GM12878 (cell line): Measurements from ENCODE around the gene CHMP1A. TPM values are rescaled to one million over a fixed set of nuclear protein-coding genes. Genes with fewer than 3 reads are reported as not detected.

Experiments
- ATAC-seq: fragments of 200-7000 bp; cut with Tn5 transposase; 3 replicates; pipeline ENCODE4 v1.9.1; 2020; ENCODE audit warnings: mild to moderate bottlenecking, moderate library complexity
- BruUV-seq: library from RNA; stranded (reverse); fragments of 400-500 nt; replicated peaks from 2 replicates; lab custom pipeline; 2021; lab: Mats Ljungman, UMichigan
- CTCF ChIA-PET: fragments of 300-600 bp; sonication (Branson Sonifier 250); formaldehyde crosslinking; extraction: SDS; loops from one replicate; lab custom pipeline; 2021; ENCODE audit warnings: inconsistent platforms; lab: Yijun Ruan, JAX
- POLR2A ChIA-PET: fragments of 350-600 bp; formaldehyde crosslinking; extraction: SDS; loops from one replicate; lab custom pipeline; 2021; ENCODE audit warnings: inconsistent platforms; lab: Charles Lee
- RAD21 ChIA-PET: fragments of 300-600 bp; sonication (Branson Sonifier 250); formaldehyde crosslinking; loops from one replicate; lab custom pipeline; 2023; ENCODE audit warnings: antibody characterized with exemption; ENCODE audit not compliant: unreplicated experiment; lab: Charles Lee
- SMC1A ChIA-PET: fragments of 300-600 bp; sonication (Branson Sonifier 250); formaldehyde crosslinking; loops from one replicate; lab custom pipeline; 2023; ENCODE audit not compliant: unreplicated experiment, uncharacterized antibody; lab: Charles Lee
- DNase-seq: peaks from one replicate; pipeline ENCODE4 v3.0.0-alpha.2; 2011; ENCODE audit warnings: low read depth, low spot score
- FAIRE-seq: peaks from 3 replicates; lab custom pipeline; 2011; peaks lifted over from hg19 to GRCh38; lab: Jason Lieb, UNC
- H2AFZ ChIP-seq: 2 replicates; pipeline ENCODE4 v1.6.0; 2011; ENCODE audit warnings: low read depth, low read length, control low read depth; ENCODE audit not compliant: control insufficient read depth
- H3K27ac ChIP-seq: 2 replicates; pipeline ENCODE4 v1.5.1; 2011; ENCODE audit warnings: control low read depth; ENCODE audit not compliant: control insufficient read depth, insufficient read depth
- H3K27me3 ChIP-seq, 2 experiments: replicated peaks in 1 of 2; 2 replicates each; pipeline versions ENCODE4 v1.6.0 to v1.6.1; 2011; ENCODE audit warnings: low read length in 1 of 2; ENCODE audit not compliant: control insufficient read depth in 2 of 2, insufficient read depth in 2 of 2
- H3K36me3 ChIP-seq, 2 experiments: 2 replicates each; pipeline ENCODE4 v1.5.1; 2011; ENCODE audit warnings: low read length in 1 of 2; ENCODE audit not compliant: control insufficient read depth in 2 of 2, insufficient read depth in 2 of 2
- H3K4me1 ChIP-seq: 2 replicates; pipeline ENCODE4 v1.6.1; 2011; ENCODE audit warnings: mild to moderate bottlenecking, low read length, moderate library complexity, mixed read lengths; ENCODE audit not compliant: control insufficient read depth, insufficient read depth
- H3K4me2 ChIP-seq: 2 replicates; pipeline ENCODE4 v1.6.0; 2011; ENCODE audit warnings: control low read depth; ENCODE audit not compliant: control insufficient read depth, insufficient read depth
- H3K4me3 ChIP-seq: fragments of 200-600 bp; sonication (generic); 2 replicates; pipeline ENCODE4 v1.5.1; 2016
- H3K79me2 ChIP-seq: 2 replicates; pipeline ENCODE4 v1.6.0; 2011; ENCODE audit warnings: low read length; ENCODE audit not compliant: control insufficient read depth, insufficient read depth
- H3K9ac ChIP-seq: 2 replicates; pipeline ENCODE4 v1.8.0; 2011; ENCODE audit warnings: low read length, control low read depth, mixed read lengths; ENCODE audit not compliant: control insufficient read depth, insufficient read depth
- H3K9me3 ChIP-seq: replicated peaks from 3 replicates; pipeline ENCODE4 v1.5.1; 2011; ENCODE audit warnings: mild to moderate bottlenecking, low read length; ENCODE audit not compliant: control insufficient read depth, insufficient read depth
- H4K20me1 ChIP-seq: 2 replicates; pipeline ENCODE4 v1.6.0; 2011; ENCODE audit not compliant: control insufficient read depth, insufficient read depth
- CHD4 ChIP-seq: fragments of 200-600 bp; sonication (generic); IDR thresholded peaks from 2 replicates; pipeline ENCODE4 v1.6.1; 2016; ENCODE audit warnings: mild to moderate bottlenecking
- DPF2 ChIP-seq: fragments of 450-650 bp; IDR thresholded peaks from 2 replicates; pipeline ENCODE4 v1.6.1; 2017; ENCODE audit warnings: mild to moderate bottlenecking
- FOXK2 ChIP-seq: fragments of 450-650 bp; IDR thresholded peaks from 2 replicates; pipeline ENCODE4 v1.6.1; 2017; ENCODE audit warnings: mild to moderate bottlenecking, moderate library complexity
- NFYA ChIP-seq: IDR thresholded peaks from 2 replicates; pipeline ENCODE4 v1.6.1; 2011; ENCODE audit warnings: low read depth, mild to moderate bottlenecking, low read length, improper control_type of control experiment, borderline replicate concordance
- PAX8 ChIP-seq: fragments of 450-650 bp; IDR thresholded peaks from 2 replicates; pipeline ENCODE4 v1.6.1; 2017; ENCODE audit warnings: mild to moderate bottlenecking, moderate library complexity
- TCF7 ChIP-seq: IDR thresholded peaks from 2 replicates; pipeline ENCODE4 v1.6.1; 2014; ENCODE audit warnings: antibody characterized with exemption, borderline replicate concordance
- WGBS: methylation state at CpG from one replicate; pipeline ENCODE4 v1.1.6; 2016; ENCODE audit warnings: low lambda C conversion rate; ENCODE audit not compliant: insufficient replicate concordance, insufficient coverage; ENCODE audit errors: missing lambda C conversion rate; 5-methylcytosine and 5-hydroxymethylcytosine counted together
- in situ Hi-C: fragments of 300-500 bp; cut with MboI; formaldehyde crosslinking; loops from 9 replicates; pipeline ENCODE4 v1.14.3; 2018; ENCODE audit warnings: mixed read lengths
- intact Hi-C: fragments of 100-400 bp; cut with micrococcal nuclease; formaldehyde crosslinking; loops from one replicate; pipeline ENCODE4 v1.14.2; 2022; ENCODE audit not compliant: unreplicated experiment
- polyA plus RNA-seq, 11 experiments: library from polyadenylated mRNA; depleted of rRNA in 4 of 11; unstranded in 6 of 11; stranded (reverse) in 5 of 11; fragments of >200 nt; fragmentation: Nextera tagmentation in 4 of 11; fragmentation: Illumina TruSeq in 1 of 11; extraction: Ambion mirVana in 4 of 11; extraction: Trizol in 1 of 11; gene quantifications; 1 replicate in 1 of 11; 2 replicates in 10 of 11; pipeline versions ENCODE4 v1.2.1 to v1.2.3, GENCODE V29; 2011 to 2016; ENCODE audit warnings: inconsistent platforms in 2 of 11, missing spikeins in 2 of 11, low read depth in 1 of 11
- total RNA-seq, 4 experiments: library from RNA; depleted of rRNA in 3 of 4; stranded (reverse); fragments of >200 nt in 3 of 4; fragmentation: Illumina TruSeq in 1 of 4; extraction: Trizol in 1 of 4; gene quantifications; 2 replicates each; pipeline versions ENCODE4 v1.2.1 to v1.2.3, GENCODE V29; 2013 to 2021
- TF ChIP-seq, protein P1 (sequence below): fragments of 150-350 bp; IDR thresholded peaks from 2 replicates; pipeline ENCODE4 v1.6.1; 2014; ENCODE audit warnings: mild to moderate bottlenecking, low read depth, low read length
- TF ChIP-seq, protein P2 (sequence below): IDR thresholded peaks from 2 replicates; pipeline ENCODE4 v1.6.1; 2012; ENCODE audit warnings: mild to moderate bottlenecking, low read depth, low read length

The CHMP1A gene
- total and polyA plus RNA-seq, 10 of the 15 experiments (the other 5 are each of a cell fraction or from before 2014, with no cell fraction given): 1.0 to 86.7 (median 54.7) TPM

DNA sequence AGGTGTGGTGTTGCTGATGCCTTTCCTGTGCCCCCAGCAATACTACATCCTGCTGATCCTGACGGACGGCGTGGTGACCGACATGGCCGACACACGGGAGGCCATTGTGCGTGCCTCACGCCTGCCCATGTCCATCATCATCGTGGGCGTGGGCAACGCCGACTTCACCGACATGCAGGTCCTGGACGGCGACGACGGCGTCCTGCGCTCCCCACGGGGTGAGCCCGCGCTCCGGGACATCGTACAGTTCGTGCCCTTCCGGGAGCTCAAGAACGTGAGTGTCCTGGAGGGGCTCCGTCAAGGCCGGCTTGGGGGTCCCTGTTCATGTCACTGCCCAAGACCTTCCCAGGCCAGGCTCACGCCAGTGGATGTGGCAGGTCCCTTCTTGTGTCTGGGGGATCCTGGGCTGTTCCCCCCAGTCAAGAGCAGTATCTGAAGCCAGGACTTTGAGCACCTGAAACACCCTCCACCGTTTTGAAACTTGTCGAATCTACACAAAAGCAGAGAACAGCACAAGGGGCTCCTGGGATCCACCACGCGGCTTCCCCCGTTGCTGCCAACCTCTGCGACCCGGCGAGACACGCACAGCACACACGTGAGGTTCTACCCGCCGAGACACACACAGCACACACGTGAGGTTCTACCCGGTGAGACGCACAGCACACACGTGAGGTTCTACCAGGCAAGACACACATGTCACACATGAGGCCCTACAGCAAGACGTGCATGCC lies 62.0 kb downstream of the CHMP1A start:
- H3K4me3 ChIP-seq: no peak overlapping the region
- ChIA-PET CTCF (interaction anchor here (0.6 kb wide), 1 partner anchor 15 kb away, joined by 3 read pairs; no protein-coding TSS in a partner anchor), RAD21 (no interaction called here)
- no peaks in the 10 kb centered on the region for H3K9me3 ChIP-seq
- H4K20me1 ChIP-seq: no peaks in the 10 kb centered on the region
- no peak overlapping the region for H3K4me2 ChIP-seq
- ATAC-seq (no peak), DNase-seq (no peak), FAIRE-seq (no peak)
- H3K4me1 ChIP-seq: no peaks in the 10 kb centered on the region
- 77% methylated on average over 47 of the region's 47 CpGs for WGBS
- H2AFZ ChIP-seq: no peak overlapping the region
- TF ChIP-seq, protein P1, sequence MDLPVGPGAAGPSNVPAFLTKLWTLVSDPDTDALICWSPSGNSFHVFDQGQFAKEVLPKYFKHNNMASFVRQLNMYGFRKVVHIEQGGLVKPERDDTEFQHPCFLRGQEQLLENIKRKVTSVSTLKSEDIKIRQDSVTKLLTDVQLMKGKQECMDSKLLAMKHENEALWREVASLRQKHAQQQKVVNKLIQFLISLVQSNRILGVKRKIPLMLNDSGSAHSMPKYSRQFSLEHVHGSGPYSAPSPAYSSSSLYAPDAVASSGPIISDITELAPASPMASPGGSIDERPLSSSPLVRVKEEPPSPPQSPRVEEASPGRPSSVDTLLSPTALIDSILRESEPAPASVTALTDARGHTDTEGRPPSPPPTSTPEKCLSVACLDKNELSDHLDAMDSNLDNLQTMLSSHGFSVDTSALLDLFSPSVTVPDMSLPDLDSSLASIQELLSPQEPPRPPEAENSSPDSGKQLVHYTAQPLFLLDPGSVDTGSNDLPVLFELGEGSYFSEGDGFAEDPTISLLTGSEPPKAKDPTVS: no peak
- TF ChIP-seq PAX8 (no peak), DPF2 (no peak), CHD4 (no peak), FOXK2 (no peak), TCF7 (no peak), NFYA (no peak)
- TF ChIP-seq, protein P2, sequence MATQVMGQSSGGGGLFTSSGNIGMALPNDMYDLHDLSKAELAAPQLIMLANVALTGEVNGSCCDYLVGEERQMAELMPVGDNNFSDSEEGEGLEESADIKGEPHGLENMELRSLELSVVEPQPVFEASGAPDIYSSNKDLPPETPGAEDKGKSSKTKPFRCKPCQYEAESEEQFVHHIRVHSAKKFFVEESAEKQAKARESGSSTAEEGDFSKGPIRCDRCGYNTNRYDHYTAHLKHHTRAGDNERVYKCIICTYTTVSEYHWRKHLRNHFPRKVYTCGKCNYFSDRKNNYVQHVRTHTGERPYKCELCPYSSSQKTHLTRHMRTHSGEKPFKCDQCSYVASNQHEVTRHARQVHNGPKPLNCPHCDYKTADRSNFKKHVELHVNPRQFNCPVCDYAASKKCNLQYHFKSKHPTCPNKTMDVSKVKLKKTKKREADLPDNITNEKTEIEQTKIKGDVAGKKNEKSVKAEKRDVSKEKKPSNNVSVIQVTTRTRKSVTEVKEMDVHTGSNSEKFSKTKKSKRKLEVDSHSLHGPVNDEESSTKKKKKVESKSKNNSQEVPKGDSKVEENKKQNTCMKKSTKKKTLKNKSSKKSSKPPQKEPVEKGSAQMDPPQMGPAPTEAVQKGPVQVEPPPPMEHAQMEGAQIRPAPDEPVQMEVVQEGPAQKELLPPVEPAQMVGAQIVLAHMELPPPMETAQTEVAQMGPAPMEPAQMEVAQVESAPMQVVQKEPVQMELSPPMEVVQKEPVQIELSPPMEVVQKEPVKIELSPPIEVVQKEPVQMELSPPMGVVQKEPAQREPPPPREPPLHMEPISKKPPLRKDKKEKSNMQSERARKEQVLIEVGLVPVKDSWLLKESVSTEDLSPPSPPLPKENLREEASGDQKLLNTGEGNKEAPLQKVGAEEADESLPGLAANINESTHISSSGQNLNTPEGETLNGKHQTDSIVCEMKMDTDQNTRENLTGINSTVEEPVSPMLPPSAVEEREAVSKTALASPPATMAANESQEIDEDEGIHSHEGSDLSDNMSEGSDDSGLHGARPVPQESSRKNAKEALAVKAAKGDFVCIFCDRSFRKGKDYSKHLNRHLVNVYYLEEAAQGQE: no peak
- TF ChIP-seq, all 136 proteins: peak for 0
- no TSS peak for BruUV-seq
- no peaks in the 10 kb centered on the region for H3K79me2 ChIP-seq
- ChIA-PET POLR2A (no interaction called here), SMC1A (no interaction called here)
- intact Hi-C loops (no loop called here), in situ Hi-C loops (no loop called here)
- no peak overlapping the region for H3K27ac ChIP-seq
- H3K27me3 ChIP-seq: no peaks in the 10 kb centered on the region
- no peaks in the 10 kb centered on the region; a peak in 1 of 4 replicates for H3K36me3 ChIP-seq
- H3K9ac ChIP-seq: no peak overlapping the region

Other genes with a start within 250 kb of the CHMP1A start
Only the 7 nearest of the 13 such genes appear.
- gene CPNE7, start 82.0 kb downstream of the CHMP1A start, total RNA-seq (2014; rRNA removed): 22.5 and 23.4 TPM in 2 replicates
- gene CPNE7, start 82.0 kb downstream of the CHMP1A start, total RNA-seq (2014; rRNA removed; fragmentation: Illumina TruSeq; extraction: Trizol): 13.1 and 13.5 TPM in 2 replicates
- 39.6 and 46.9 TPM in 2 replicates for gene CPNE7, start 82.0 kb downstream of the CHMP1A start, total RNA-seq (2021)
- 6.1 and 7.4 TPM in 2 replicates for gene CPNE7, start 82.0 kb downstream of the CHMP1A start, polyA plus RNA-seq (2011; rRNA removed)
- 16.5 and 17.5 TPM in 2 replicates for gene CPNE7, start 82.0 kb downstream of the CHMP1A start, polyA plus RNA-seq (2014; fragmentation: Illumina TruSeq; extraction: Trizol)
- gene CPNE7, start 82.0 kb downstream of the CHMP1A start, polyA plus RNA-seq (2014; fragmentation: Nextera tagmentation; extraction: Ambion mirVana): 1 to 10 TPM in 1 of 2 experiments, under 1 TPM in 1; 0.29 to 1.1 TPM
- 39.7 and 49.2 TPM in 2 replicates for gene CPNE7, start 82.0 kb downstream of the CHMP1A start, polyA plus RNA-seq (2014; rRNA removed)
- gene CPNE7, start 82.0 kb downstream of the CHMP1A start, polyA plus RNA-seq (2016; fragmentation: Nextera tagmentation; extraction: Ambion mirVana): 10 to 100 TPM; 17.6 to 19.7 TPM
- not detected in 2 replicates for gene DPEP1, start 44.1 kb downstream of the CHMP1A start, total RNA-seq (2014; rRNA removed)
- gene DPEP1, start 44.1 kb downstream of the CHMP1A start, total RNA-seq (2014; rRNA removed; fragmentation: Illumina TruSeq; extraction: Trizol): not detected in 2 replicates
- gene DPEP1, start 44.1 kb downstream of the CHMP1A start, total RNA-seq (2021): not detected in 2 replicates
- not detected in 2 replicates for gene DPEP1, start 44.1 kb downstream of the CHMP1A start, polyA plus RNA-seq (2011; rRNA removed)
- not detected in 2 replicates for gene DPEP1, start 44.1 kb downstream of the CHMP1A start, polyA plus RNA-seq (2014; fragmentation: Illumina TruSeq; extraction: Trizol)
- gene DPEP1, start 44.1 kb downstream of the CHMP1A start, polyA plus RNA-seq (2014; fragmentation: Nextera tagmentation; extraction: Ambion mirVana): not detected
- gene DPEP1, start 44.1 kb downstream of the CHMP1A start, polyA plus RNA-seq (2014; rRNA removed): not detected in 2 replicates
- not detected for gene DPEP1, start 44.1 kb downstream of the CHMP1A start, polyA plus RNA-seq (2016; fragmentation: Nextera tagmentation; extraction: Ambion mirVana)
- 5.1 and 6.9 TPM in 2 replicates for gene SPATA33, start 128 bp upstream of the CHMP1A start, total RNA-seq (2014; rRNA removed)
- gene SPATA33, start 128 bp upstream of the CHMP1A start, total RNA-seq (2014; rRNA removed; fragmentation: Illumina TruSeq; extraction: Trizol): 5.6 and 7.1 TPM in 2 replicates
- 11.1 and 12.1 TPM in 2 replicates for gene SPATA33, start 128 bp upstream of the CHMP1A start, total RNA-seq (2021)
- gene SPATA33, start 128 bp upstream of the CHMP1A start, polyA plus RNA-seq (2011; rRNA removed): 2.4 and 3.4 TPM in 2 replicates
- 4.9 and 8.3 TPM in 2 replicates for gene SPATA33, start 128 bp upstream of the CHMP1A start, polyA plus RNA-seq (2014; fragmentation: Illumina TruSeq; extraction: Trizol)
- gene SPATA33, start 128 bp upstream of the CHMP1A start, polyA plus RNA-seq (2014; fragmentation: Nextera tagmentation; extraction: Ambion mirVana): 1 to 10 TPM; 1.1 to 2.9 TPM
- gene SPATA33, start 128 bp upstream of the CHMP1A start, polyA plus RNA-seq (2014; rRNA removed): 8.1 and 10.9 TPM in 2 replicates
- 10 to 100 TPM; 15.7 to 15.8 TPM for gene SPATA33, start 128 bp upstream of the CHMP1A start, polyA plus RNA-seq (2016; fragmentation: Nextera tagmentation; extraction: Ambion mirVana)
- 31.8 and 41.9 TPM in 2 replicates for gene CDK10, start 29.0 kb upstream of the CHMP1A start, total RNA-seq (2014; rRNA removed)
- gene CDK10, start 29.0 kb upstream of the CHMP1A start, total RNA-seq (2014; rRNA removed; fragmentation: Illumina TruSeq; extraction: Trizol): 20.8 and 23.5 TPM in 2 replicates
- 45.3 and 58.7 TPM in 2 replicates for gene CDK10, start 29.0 kb upstream of the CHMP1A start, total RNA-seq (2021)
- 22.1 and 30.1 TPM in 2 replicates for gene CDK10, start 29.0 kb upstream of the CHMP1A start, polyA plus RNA-seq (2011; rRNA removed)
- 12.1 and 26.5 TPM in 2 replicates for gene CDK10, start 29.0 kb upstream of the CHMP1A start, polyA plus RNA-seq (2014; fragmentation: Illumina TruSeq; extraction: Trizol)
- gene CDK10, start 29.0 kb upstream of the CHMP1A start, polyA plus RNA-seq (2014; fragmentation: Nextera tagmentation; extraction: Ambion mirVana): 1 to 10 TPM; 1.5 to 2.5 TPM
- 56.8 and 58.6 TPM in 2 replicates for gene CDK10, start 29.0 kb upstream of the CHMP1A start, polyA plus RNA-seq (2014; rRNA removed)
- 10 to 100 TPM; 54.1 to 55.6 TPM for gene CDK10, start 29.0 kb upstream of the CHMP1A start, polyA plus RNA-seq (2016; fragmentation: Nextera tagmentation; extraction: Ambion mirVana)
- 4.9 and 6.9 TPM in 2 replicates for gene SPATA2L, start 44.0 kb upstream of the CHMP1A start, total RNA-seq (2014; rRNA removed)
- 0.78 and 1.0 TPM in 2 replicates for gene SPATA2L, start 44.0 kb upstream of the CHMP1A start, total RNA-seq (2014; rRNA removed; fragmentation: Illumina TruSeq; extraction: Trizol)
- 6.9 and 7.8 TPM in 2 replicates for gene SPATA2L, start 44.0 kb upstream of the CHMP1A start, total RNA-seq (2021)
- gene SPATA2L, start 44.0 kb upstream of the CHMP1A start, polyA plus RNA-seq (2011; rRNA removed): 1.2 and 2.3 TPM in 2 replicates
- 0.24 TPM in 1 of 2 replicates, not detected in the other for gene SPATA2L, start 44.0 kb upstream of the CHMP1A start, polyA plus RNA-seq (2014; fragmentation: Illumina TruSeq; extraction: Trizol)
- under 1 TPM in 1 of 2 experiments, not detected in 1; 0.20 TPM for gene SPATA2L, start 44.0 kb upstream of the CHMP1A start, polyA plus RNA-seq (2014; fragmentation: Nextera tagmentation; extraction: Ambion mirVana)
- gene SPATA2L, start 44.0 kb upstream of the CHMP1A start, polyA plus RNA-seq (2014; rRNA removed): 4.7 and 6.0 TPM in 2 replicates
- gene SPATA2L, start 44.0 kb upstream of the CHMP1A start, polyA plus RNA-seq (2016; fragmentation: Nextera tagmentation; extraction: Ambion mirVana): 1 to 10 TPM; 3.9 to 5.9 TPM
- 1.2 and 1.4 TPM in 2 replicates for gene VPS9D1, start 63.2 kb upstream of the CHMP1A start, total RNA-seq (2014; rRNA removed)
- 0.64 and 1.0 TPM in 2 replicates for gene VPS9D1, start 63.2 kb upstream of the CHMP1A start, total RNA-seq (2014; rRNA removed; fragmentation: Illumina TruSeq; extraction: Trizol)
- gene VPS9D1, start 63.2 kb upstream of the CHMP1A start, total RNA-seq (2021): 2.7 and 3.0 TPM in 2 replicates
- 0.35 and 0.65 TPM in 2 replicates for gene VPS9D1, start 63.2 kb upstream of the CHMP1A start, polyA plus RNA-seq (2011; rRNA removed)
- gene VPS9D1, start 63.2 kb upstream of the CHMP1A start, polyA plus RNA-seq (2014; fragmentation: Illumina TruSeq; extraction: Trizol): 0.06 and 1.0 TPM in 2 replicates
- 1 to 10 TPM in 1 of 2 experiments, under 1 TPM in 1; 0.85 to 1.1 TPM for gene VPS9D1, start 63.2 kb upstream of the CHMP1A start, polyA plus RNA-seq (2014; fragmentation: Nextera tagmentation; extraction: Ambion mirVana)
- 2.8 and 4.2 TPM in 2 replicates for gene VPS9D1, start 63.2 kb upstream of the CHMP1A start, polyA plus RNA-seq (2014; rRNA removed)
- 1 to 10 TPM; 1.0 to 1.5 TPM for gene VPS9D1, start 63.2 kb upstream of the CHMP1A start, polyA plus RNA-seq (2016; fragmentation: Nextera tagmentation; extraction: Ambion mirVana)
- 14.2 and 15.5 TPM in 2 replicates for gene ZNF276, start 63.8 kb upstream of the CHMP1A start, total RNA-seq (2014; rRNA removed)
- 6.8 and 11.6 TPM in 2 replicates for gene ZNF276, start 63.8 kb upstream of the CHMP1A start, total RNA-seq (2014; rRNA removed; fragmentation: Illumina TruSeq; extraction: Trizol)
- 18.5 and 22.3 TPM in 2 replicates for gene ZNF276, start 63.8 kb upstream of the CHMP1A start, total RNA-seq (2021)
- gene ZNF276, start 63.8 kb upstream of the CHMP1A start, polyA plus RNA-seq (2011; rRNA removed): 6.0 and 9.4 TPM in 2 replicates
- gene ZNF276, start 63.8 kb upstream of the CHMP1A start, polyA plus RNA-seq (2014; fragmentation: Illumina TruSeq; extraction: Trizol): 5.9 and 10.3 TPM in 2 replicates
- gene ZNF276, start 63.8 kb upstream of the CHMP1A start, polyA plus RNA-seq (2014; fragmentation: Nextera tagmentation; extraction: Ambion mirVana): under 1 TPM; 0.27 to 0.93 TPM
- 22.7 and 27.1 TPM in 2 replicates for gene ZNF276, start 63.8 kb upstream of the CHMP1A start, polyA plus RNA-seq (2014; rRNA removed)
- gene ZNF276, start 63.8 kb upstream of the CHMP1A start, polyA plus RNA-seq (2016; fragmentation: Nextera tagmentation; extraction: Ambion mirVana): 1 to 10 TPM; 8.0 TPM